GM12873 (cell line): ENCODE measurements around the gene CABP4.

Source experiments
- CTCF ChIP-seq: IDR thresholded peaks from 2 replicates; pipeline ENCODE4 v1.5.1; 2012; ENCODE audit warnings: low read depth, mild to moderate bottlenecking, moderate library complexity, low read length, control low read depth; ENCODE audit not compliant: insufficient read depth; ENCODE audit errors: missing control alignments

CABP4 gene

GRCh38 chr11:67493548-67494370 is 38.6 kb downstream of the CABP4 start:
- no peak for TF ChIP-seq CTCF

- no peak for TF ChIP-seq CTCF
These were observed 39.4 kb downstream of the CABP4 start for GRCh38 chr11:67494371-67495233.

- no peak for TF ChIP-seq CTCF
These were observed 40.3 kb downstream of the CABP4 start for GRCh38 chr11:67495234-67496005.

- TF ChIP-seq CTCF: no peak
These were observed 41.0 kb downstream of the CABP4 start for GRCh38 chr11:67496113-67496512.

- TF ChIP-seq CTCF: no peak
These were observed 42.6 kb downstream of the CABP4 start for GRCh38 chr11:67497656-67498291.

DNA sequence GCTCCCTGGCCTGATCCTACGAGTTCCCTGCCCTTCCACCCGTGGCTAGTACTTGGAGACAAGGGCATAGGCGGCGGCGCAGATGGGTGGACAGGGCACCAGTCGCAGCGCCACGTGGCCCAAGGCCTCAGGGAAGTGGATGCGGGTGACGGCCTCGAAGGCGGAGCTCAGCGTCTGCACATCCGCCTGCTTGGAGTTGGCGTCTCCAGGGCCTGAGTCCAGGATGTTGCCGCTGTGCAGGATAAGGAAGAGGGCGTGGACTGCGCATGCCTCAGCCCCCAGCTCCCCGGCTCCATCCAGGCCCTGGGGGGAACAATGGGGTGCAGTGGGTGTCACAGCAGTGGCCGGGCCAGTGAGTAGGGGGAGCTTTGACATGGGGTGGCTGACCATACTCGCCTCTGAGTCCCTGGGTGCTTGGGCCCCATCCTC is 43.4 kb downstream of the CABP4 start:
- TF ChIP-seq CTCF: no peak
